Thyroid gland (tissue), 4 donors: ENCODE measurements around the gene KCNK1. TPM values are rescaled to one million over a fixed set of nuclear protein-coding genes. Genes with fewer than 3 reads are reported as not detected.

Experiments used
- DNase-seq, 2 donors: peaks; one replicate each; pipeline ENCODE4 v3.0.0-alpha.2; 2019
- H3K27ac ChIP-seq, 3 donors: fragments of 200-600 bp; sonication (generic); 1 replicate in 2 of 3; 2 replicates in 1 of 3; pipeline ENCODE4 v1.5.1; 2016 to 2019; ENCODE audit warnings: mild to moderate bottlenecking in 1 of 3, moderate library complexity in 1 of 3
- H3K27me3 ChIP-seq: fragments of 200-600 bp; sonication (generic); one replicate; pipeline ENCODE4 v1.5.1; 2019
- H3K36me3 ChIP-seq, 2 donors: fragments of 200-600 bp; sonication (generic); one replicate each; pipeline ENCODE4 v1.5.1; 2016 to 2019
- H3K4me1 ChIP-seq, 2 donors: fragments of 200-600 bp; sonication (generic); one replicate each; pipeline ENCODE4 v1.5.1; 2017 to 2019
- H3K4me3 ChIP-seq, 3 donors: fragments of 200-600 bp; sonication (generic); replicated peaks in 1 of 3; 1 replicate in 2 of 3; 2 replicates in 1 of 3; pipeline ENCODE4 v1.5.1; 2016; ENCODE audit warnings: mild to moderate bottlenecking in 1 of 3
- H3K9me3 ChIP-seq: fragments of 200-600 bp; sonication (generic); one replicate; pipeline ENCODE4 v1.5.1; 2017
- CTCF ChIP-seq, 6 experiments: fragments of 200-600 bp in 3 of 6; fragments of 450-650 bp in 3 of 6; sonication (generic) in 3 of 6; IDR thresholded peaks; one replicate each; pipeline ENCODE4 v1.5.1; 2016 to 2019; ENCODE audit warnings: antibody characterized with exemption in 6 of 6, mild to moderate bottlenecking in 2 of 6, inconsistent platforms in 1 of 6, moderate library complexity in 1 of 6
- POLR2A ChIP-seq, 2 donors: fragments of 450-650 bp; IDR thresholded peaks; one replicate each; pipeline ENCODE4 v1.6.1; 2017; ENCODE audit warnings: antibody characterized with exemption in 2 of 2, mild to moderate bottlenecking in 2 of 2, moderate library complexity in 1 of 2
- WGBS, 2 donors: methylation state at CpG; one replicate each; pipeline ENCODE4 v1.1.5; 2017; 5-methylcytosine and 5-hydroxymethylcytosine counted together
- intact Hi-C: fragments of 100-400 bp; cut with DNase I; formaldehyde crosslinking; loops from one replicate; pipeline ENCODE4 v1.15.1; 2023
- total RNA-seq, 4 donors: library from RNA; depleted of rRNA; stranded (reverse); fragments of >200 nt; gene quantifications; one replicate each; pipeline ENCODE4 v1.2.3, GENCODE V29; 2016

KCNK1 gene
- total RNA-seq, 4 donors from 2014 or later, result 6.7 to 8.3 (median 7.6) TPM

- no peak for DNase-seq
- no peaks in the 10 kb centered on the region for H3K4me1 ChIP-seq
- 73 to 74% methylated on average over 4 of the region's 4 CpGs for WGBS, 2 donors
- no peaks in the 10 kb centered on the region for H3K36me3 ChIP-seq
- no peak for TF ChIP-seq CTCF (IDR thresholded peaks at IDR 0.05)
- TF ChIP-seq POLR2A (IDR thresholded peaks at IDR 0.05), result no peak
- intact Hi-C loops, result no loop called here
- H3K27me3 ChIP-seq, result no peaks in the 10 kb centered on the region
- no peak overlapping the region for H3K4me3 ChIP-seq
- no peak overlapping the region for H3K27ac ChIP-seq
- no peaks in the 10 kb centered on the region for H3K9me3 ChIP-seq
Observed at GRCh38 chr1:233707153-233707879, 93.4 kb downstream of the KCNK1 start.

GRCh38 chr1:233707880-233708815, 94.2 kb downstream of the KCNK1 start:
- TF ChIP-seq POLR2A (IDR thresholded peaks at IDR 0.05) (no peak), CTCF (IDR thresholded peaks at IDR 0.05) (no peak)
- DNase-seq, result no peak
- WGBS, 2 donors, result 59 to 68% methylated on average over 6 of the region's 6 CpGs
- Histone ChIP-seq H3K36me3 (no peaks in the 10 kb centered on the region), H3K4me1 (no peaks in the 10 kb centered on the region), H3K27me3 (no peaks in the 10 kb centered on the region), H3K4me3 (no peak overlapping the region), H3K9me3 (no peaks in the 10 kb centered on the region), H3K27ac (no peak overlapping the region)
- intact Hi-C loops, result no loop called here

GRCh38 chr1:233710031-233710430, 96.1 kb downstream of the KCNK1 start:
- Histone ChIP-seq H3K27me3 (no peaks in the 10 kb centered on the region), H3K4me1 (no peaks in the 10 kb centered on the region), H3K36me3 (no peaks in the 10 kb centered on the region), H3K27ac (no peak overlapping the region), H3K4me3 (no peak overlapping the region), H3K9me3 (no peaks in the 10 kb centered on the region)
- no peak for DNase-seq
- WGBS, 2 donors, result 90 to 93% methylated on average over 2 of the region's 2 CpGs
- TF ChIP-seq POLR2A (IDR thresholded peaks at IDR 0.05), result no peak
- TF ChIP-seq CTCF (IDR thresholded peaks at IDR 0.05), result no peak
- intact Hi-C loops, result no loop called here

- intact Hi-C loops, result no loop called here
- Histone ChIP-seq H3K36me3 (no peaks in the 10 kb centered on the region), H3K4me1 (no peaks in the 10 kb centered on the region), H3K4me3 (no peak overlapping the region), H3K27ac (no peak overlapping the region), H3K27me3 (no peaks in the 10 kb centered on the region), H3K9me3 (no peaks in the 10 kb centered on the region)
- TF ChIP-seq CTCF (IDR thresholded peaks at IDR 0.05) (no peak), POLR2A (IDR thresholded peaks at IDR 0.05) (no peak)
- WGBS, 2 donors, result 81 to 85% methylated on average over 1 of the region's 1 CpG
- no peak for DNase-seq
Observed at GRCh38 chr1:233710507-233710906, 96.6 kb downstream of the KCNK1 start.
